Measurements from ENCODE around the gene KLRC3.

- TF ChIP-seq CTCF (IDR thresholded peaks at IDR 0.05) (no peak), POLR2AphosphoS5 (IDR thresholded peaks at IDR 0.05) (no peak), EP300 (IDR thresholded peaks at IDR 0.05) (no peak)
Observed at GRCh38 chr12:10469701-10470100, 49.3 kb upstream of the KLRC3 start.

Data from stomach (tissue), 4 donors.